Fibroblast of lung (primary cell): ENCODE results near the gene RAP1B.

Experiments used
- EZH2 ChIP-seq: IDR thresholded peaks from 2 replicates; pipeline ENCODE4 v1.5.1; 2012; ENCODE audit warnings: low read length, control low read depth, mild to moderate bottlenecking; ENCODE audit errors: missing control alignments
- TF ChIP-seq, protein P1 (sequence below), 2 donors: IDR thresholded peaks in 1 of 2; conservative IDR thresholded peaks in 1 of 2; 1 replicate in 1 of 2; 2 replicates in 1 of 2; pipeline ENCODE4 v1.5.1; 2011 to 2012; ENCODE audit warnings: low read length in 2 of 2, control low read depth in 1 of 2, inconsistent platforms in 1 of 2, low read depth in 1 of 2, mild to moderate bottlenecking in 1 of 2

DNA sequence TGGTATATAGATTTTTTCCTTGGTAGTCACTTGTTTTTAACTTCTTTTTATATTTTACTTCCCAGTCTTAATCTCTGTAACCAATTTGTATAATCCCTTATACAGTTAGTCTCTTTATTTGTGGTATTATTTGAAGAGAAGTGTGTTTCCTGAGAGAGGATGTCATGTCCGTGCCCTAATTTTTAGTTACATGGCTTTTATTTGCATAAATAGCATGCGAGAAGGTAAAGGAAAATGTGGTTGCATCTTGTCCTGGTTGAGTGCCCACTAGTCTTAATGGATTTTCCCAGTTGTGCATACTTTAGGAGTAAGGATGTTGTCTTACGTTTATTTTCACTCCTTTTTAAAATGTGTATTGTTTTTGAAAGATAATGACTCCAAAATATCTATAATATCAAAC is 27.5 kb downstream of the RAP1B start:
- TF ChIP-seq, protein P1, sequence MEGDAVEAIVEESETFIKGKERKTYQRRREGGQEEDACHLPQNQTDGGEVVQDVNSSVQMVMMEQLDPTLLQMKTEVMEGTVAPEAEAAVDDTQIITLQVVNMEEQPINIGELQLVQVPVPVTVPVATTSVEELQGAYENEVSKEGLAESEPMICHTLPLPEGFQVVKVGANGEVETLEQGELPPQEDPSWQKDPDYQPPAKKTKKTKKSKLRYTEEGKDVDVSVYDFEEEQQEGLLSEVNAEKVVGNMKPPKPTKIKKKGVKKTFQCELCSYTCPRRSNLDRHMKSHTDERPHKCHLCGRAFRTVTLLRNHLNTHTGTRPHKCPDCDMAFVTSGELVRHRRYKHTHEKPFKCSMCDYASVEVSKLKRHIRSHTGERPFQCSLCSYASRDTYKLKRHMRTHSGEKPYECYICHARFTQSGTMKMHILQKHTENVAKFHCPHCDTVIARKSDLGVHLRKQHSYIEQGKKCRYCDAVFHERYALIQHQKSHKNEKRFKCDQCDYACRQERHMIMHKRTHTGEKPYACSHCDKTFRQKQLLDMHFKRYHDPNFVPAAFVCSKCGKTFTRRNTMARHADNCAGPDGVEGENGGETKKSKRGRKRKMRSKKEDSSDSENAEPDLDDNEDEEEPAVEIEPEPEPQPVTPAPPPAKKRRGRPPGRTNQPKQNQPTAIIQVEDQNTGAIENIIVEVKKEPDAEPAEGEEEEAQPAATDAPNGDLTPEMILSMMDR (conservative IDR thresholded peaks at IDR 0.05 in 1 of 2, IDR thresholded peaks at IDR 0.05 in 1 of 2; ENCODE audit: low read depth in 1 of 2, low read length in 2 of 2) = no peak
- no peak for TF ChIP-seq EZH2
